ENCODE results near the gene NUDT12. TPM values are rescaled to one million over a fixed set of nuclear protein-coding genes. Genes with fewer than 3 reads are reported as not detected.

The NUDT12 gene
- total RNA-seq, 1 experiment from 2014 or later, result 11.3 TPM

GRCh38 chr5:103590221-103590620 is 27.6 kb upstream of the NUDT12 start:
- Histone ChIP-seq H2AFZ (ENCODE audit: low read length) (no peak overlapping the region), H3K18ac (ENCODE audit: insufficient read length, low read depth, low read length) (no peak overlapping the region), H3K9me3 (ENCODE audit: control insufficient read depth, low read depth, low read length) (no peaks in the 10 kb centered on the region), H3K23ac (ENCODE audit: insufficient read length, low read depth, low read length) (no peak overlapping the region), H3K4me2 (ENCODE audit: insufficient read depth, insufficient read length, low read length) (no peak overlapping the region), H4K8ac (replicated peaks; ENCODE audit: insufficient read length, low read depth, low read length) (no peak overlapping the region), H3K4me1 (ENCODE audit: insufficient read depth, low read length) (no peaks in the 10 kb centered on the region), H3K14ac (ENCODE audit: insufficient read depth, low read length) (no peak overlapping the region), H2AK5ac (ENCODE audit: insufficient read length, low read length) (no peak overlapping the region), H4K91ac (ENCODE audit: insufficient read length, low read depth, low read length) (no peak overlapping the region), H3T11ph (ENCODE audit: low read length) (no peak overlapping the region), H3K4ac (ENCODE audit: low read depth, low read length) (no peak overlapping the region), H3K9ac (ENCODE audit: extremely low read depth, insufficient read length, low read length) (no peak overlapping the region), H4K20me1 (ENCODE audit: control insufficient read depth, insufficient read depth, insufficient read length) (no peaks in the 10 kb centered on the region), H2BK120ac (ENCODE audit: low read depth, low read length, poor library complexity, severe bottlenecking) (no peak overlapping the region), H2BK5ac (ENCODE audit: insufficient read length, low read length) (no peak overlapping the region), H3K27me3 (ENCODE audit: insufficient read depth, low read length) (no peaks in the 10 kb centered on the region), H3K56ac (ENCODE audit: insufficient read length, low read depth, low read length) (no peak overlapping the region), H3K23me2 (ENCODE audit: insufficient read length, low read depth, low read length, poor library complexity, severe bottlenecking) (no peaks in the 10 kb centered on the region), H4K5ac (ENCODE audit: insufficient read length, low read depth, low read length) (no peak overlapping the region), H2BK15ac (ENCODE audit: low read depth, low read length) (no peak overlapping the region), H2BK12ac (ENCODE audit: insufficient read length, low read depth, low read length) (no peak overlapping the region), H3K27ac (ENCODE audit: insufficient read length, low read depth, low read length) (no peak overlapping the region), H3K79me1 (ENCODE audit: insufficient read depth, low read depth, low read length, poor library complexity, severe bottlenecking) (no peaks in the 10 kb centered on the region), H3K79me2 (ENCODE audit: insufficient read depth, low read length) (no peaks in the 10 kb centered on the region), H2BK20ac (ENCODE audit: low read depth, low read length, poor library complexity, severe bottlenecking) (no peak overlapping the region)
- WGBS (ENCODE audit: extremely low coverage, insufficient read length, low lambda C conversion rate), result no CpG with 5 or more reads among the region's 3 CpGs
- no peaks in the 10 kb centered on the region for H3K4me1 Mint-ChIP-seq
- no peaks in the 10 kb centered on the region for H3K27me3 Mint-ChIP-seq (ENCODE audit: low read depth)
- H3K4me3 Mint-ChIP-seq, result no peak overlapping the region
- no peaks in the 10 kb centered on the region for H3K36me3 Mint-ChIP-seq (ENCODE audit: insufficient read depth in 1 of 3, low read depth in 3 of 3)
- H3K27ac Mint-ChIP-seq, result no peak overlapping the region
- TF ChIP-seq, protein P1, sequence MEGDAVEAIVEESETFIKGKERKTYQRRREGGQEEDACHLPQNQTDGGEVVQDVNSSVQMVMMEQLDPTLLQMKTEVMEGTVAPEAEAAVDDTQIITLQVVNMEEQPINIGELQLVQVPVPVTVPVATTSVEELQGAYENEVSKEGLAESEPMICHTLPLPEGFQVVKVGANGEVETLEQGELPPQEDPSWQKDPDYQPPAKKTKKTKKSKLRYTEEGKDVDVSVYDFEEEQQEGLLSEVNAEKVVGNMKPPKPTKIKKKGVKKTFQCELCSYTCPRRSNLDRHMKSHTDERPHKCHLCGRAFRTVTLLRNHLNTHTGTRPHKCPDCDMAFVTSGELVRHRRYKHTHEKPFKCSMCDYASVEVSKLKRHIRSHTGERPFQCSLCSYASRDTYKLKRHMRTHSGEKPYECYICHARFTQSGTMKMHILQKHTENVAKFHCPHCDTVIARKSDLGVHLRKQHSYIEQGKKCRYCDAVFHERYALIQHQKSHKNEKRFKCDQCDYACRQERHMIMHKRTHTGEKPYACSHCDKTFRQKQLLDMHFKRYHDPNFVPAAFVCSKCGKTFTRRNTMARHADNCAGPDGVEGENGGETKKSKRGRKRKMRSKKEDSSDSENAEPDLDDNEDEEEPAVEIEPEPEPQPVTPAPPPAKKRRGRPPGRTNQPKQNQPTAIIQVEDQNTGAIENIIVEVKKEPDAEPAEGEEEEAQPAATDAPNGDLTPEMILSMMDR (conservative IDR thresholded peaks at IDR 0.05), result no peak
- no peaks in the 10 kb centered on the region for H3K9me3 Mint-ChIP-seq
- DNase-seq, result no peak

All from H9 (cell line).